K562 (cell line): Measurements from ENCODE around the gene TUBB6. TPM values are rescaled to one million over a fixed set of nuclear protein-coding genes. Genes with fewer than 3 reads are reported as not detected.

Experiments used
- BACH1 ChIP-seq: fragments of 200-800 bp; sonication (Bioruptor generic); IDR thresholded peaks from 2 replicates; pipeline ENCODE4 v1.6.1; 2016; ENCODE audit warnings: missing genetic modification characterization, missing compliant biosample characterization
- KLF1 ChIP-seq: fragments of 450-650 bp; IDR thresholded peaks from 2 replicates; pipeline ENCODE4 v1.6.1; 2016; ENCODE audit warnings: missing genetic modification characterization, missing compliant biosample characterization
- NEUROD1 ChIP-seq: fragments of 150-350 bp; IDR thresholded peaks from 2 replicates; pipeline ENCODE4 v1.6.1; 2014; ENCODE audit warnings: borderline replicate concordance, low read length, low read depth; ENCODE audit not compliant: partially characterized antibody
- POLR3A ChIP-seq: IDR thresholded peaks from 2 replicates; pipeline ENCODE4 v1.6.1; 2011; ENCODE audit warnings: borderline replicate concordance, mild to moderate bottlenecking, moderate library complexity; ENCODE audit not compliant: insufficient read length, insufficient read depth; ENCODE audit errors: extremely low read depth
- SIN3B ChIP-seq: fragments of 450-650 bp; IDR thresholded peaks from 2 replicates; pipeline ENCODE4 v1.6.1; 2017; ENCODE audit warnings: low read depth, mild to moderate bottlenecking, moderate library complexity
- TCF7 ChIP-seq: sonication (generic); IDR thresholded peaks from 2 replicates; pipeline ENCODE4 v1.6.1; 2016; ENCODE audit warnings: antibody characterized with exemption, borderline replicate concordance
- ZNF124 ChIP-seq: sonication (generic); formaldehyde crosslinking; IDR thresholded peaks from 2 replicates; pipeline ENCODE4 v1.8.1; 2022; ENCODE audit warnings: missing genetic modification reagents
- ZNF274 ChIP-seq: IDR thresholded peaks from 2 replicates; pipeline ENCODE4 v1.6.1; 2011; ENCODE audit warnings: low read depth, mild to moderate bottlenecking, low read length, moderate library complexity, borderline replicate concordance
- polyA plus RNA-seq, 8 experiments: library from polyadenylated mRNA; depleted of rRNA in 4 of 8; stranded (reverse) in 5 of 8; unstranded in 3 of 8; fragments of >200 nt; fragmentation: Nextera tagmentation in 2 of 8; fragmentation: Illumina TruSeq in 1 of 8; extraction: Ambion mirVana in 2 of 8; extraction: Trizol in 1 of 8; gene quantifications; 2 replicates each; pipeline versions ENCODE4 v1.2.1 to v1.2.3, GENCODE V29; 2011 to 2014; ENCODE audit warnings: inconsistent platforms in 1 of 8, missing spikeins in 1 of 8
- total RNA-seq, 7 experiments: library from RNA; depleted of rRNA in 6 of 7; stranded (reverse); fragments of >200 nt in 6 of 7; fragmentation: Illumina TruSeq in 2 of 7; extraction: Trizol in 2 of 7; gene quantifications; 2 replicates each; pipeline versions ENCODE4 v1.2.1 to v1.2.3, GENCODE V29; 2011 to 2021; ENCODE audit warnings: low replicate concordance in 1 of 7
- TF ChIP-seq, protein P1 (sequence below), 2 experiments: fragments of 450-650 bp; formaldehyde crosslinking in 1 of 2; IDR thresholded peaks; 2 replicates each; pipeline versions ENCODE4 v1.4.0 to v1.6.1; 2014 to 2020; ENCODE audit warnings: mild to moderate bottlenecking in 2 of 2, borderline replicate concordance in 1 of 2, low read depth in 1 of 2
- TF ChIP-seq, protein P2 (sequence below): fragments of 450-650 bp; formaldehyde crosslinking; conservative IDR thresholded peaks from 2 replicates; pipeline ENCODE4 v1.4.0; 2022; ENCODE audit warnings: mild to moderate bottlenecking, missing genetic modification characterization
- TF ChIP-seq, protein P3 (sequence below): fragments of 200-800 bp; sonication (Bioruptor generic); IDR thresholded peaks from 2 replicates; pipeline ENCODE4 v1.6.1; 2017; ENCODE audit warnings: missing genetic modification characterization, missing compliant biosample characterization
- TF ChIP-seq, protein P4 (sequence below), 2 experiments: fragments of 450-650 bp; conservative IDR thresholded peaks; 2 replicates each; pipeline ENCODE4 v1.6.1; 2017; ENCODE audit warnings: mild to moderate bottlenecking in 2 of 2, moderate library complexity in 2 of 2

The TUBB6 gene
- total and polyA plus RNA-seq, 9 of the 15 experiments (the other 6 are each of a cell fraction or from before 2014, with no cell fraction given), result 43.9 to 404 (median 81.1) TPM

DNA sequence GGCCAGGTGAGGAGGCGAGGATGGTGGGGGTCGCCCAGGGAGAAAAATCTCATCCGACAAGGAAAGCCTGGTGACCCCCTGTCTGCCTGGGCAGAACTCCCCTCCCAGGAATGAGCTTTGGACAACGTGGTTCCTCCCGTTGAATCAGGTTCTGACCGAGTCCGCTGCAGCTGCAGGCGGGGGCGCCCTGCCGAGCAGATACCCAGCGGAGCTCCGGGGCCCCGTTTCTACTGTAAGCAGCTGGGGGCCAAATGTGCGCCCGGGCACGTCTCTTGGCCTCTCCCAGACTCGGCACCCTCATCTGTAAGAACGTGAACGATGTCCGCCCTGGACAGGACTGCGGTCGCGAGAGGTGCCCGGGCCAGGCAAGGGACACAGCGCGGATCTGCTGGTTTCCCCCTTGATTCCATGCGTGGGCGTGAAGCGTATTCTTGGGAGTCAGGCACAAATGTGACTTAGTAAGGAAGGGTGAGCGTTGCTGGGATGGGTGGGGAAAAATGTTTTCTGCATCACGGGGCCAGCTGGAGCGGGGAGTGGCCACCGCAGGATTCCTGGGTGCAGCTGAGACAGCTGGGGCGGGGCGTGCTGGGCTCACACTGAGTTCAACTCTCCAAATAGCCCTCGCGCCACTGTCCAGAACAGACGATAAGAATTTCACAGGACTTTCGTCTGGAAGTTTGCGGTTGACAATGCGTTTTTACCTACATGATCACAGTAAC lies 20.2 kb upstream of the TUBB6 start (continued):
- TF ChIP-seq, protein P1, sequence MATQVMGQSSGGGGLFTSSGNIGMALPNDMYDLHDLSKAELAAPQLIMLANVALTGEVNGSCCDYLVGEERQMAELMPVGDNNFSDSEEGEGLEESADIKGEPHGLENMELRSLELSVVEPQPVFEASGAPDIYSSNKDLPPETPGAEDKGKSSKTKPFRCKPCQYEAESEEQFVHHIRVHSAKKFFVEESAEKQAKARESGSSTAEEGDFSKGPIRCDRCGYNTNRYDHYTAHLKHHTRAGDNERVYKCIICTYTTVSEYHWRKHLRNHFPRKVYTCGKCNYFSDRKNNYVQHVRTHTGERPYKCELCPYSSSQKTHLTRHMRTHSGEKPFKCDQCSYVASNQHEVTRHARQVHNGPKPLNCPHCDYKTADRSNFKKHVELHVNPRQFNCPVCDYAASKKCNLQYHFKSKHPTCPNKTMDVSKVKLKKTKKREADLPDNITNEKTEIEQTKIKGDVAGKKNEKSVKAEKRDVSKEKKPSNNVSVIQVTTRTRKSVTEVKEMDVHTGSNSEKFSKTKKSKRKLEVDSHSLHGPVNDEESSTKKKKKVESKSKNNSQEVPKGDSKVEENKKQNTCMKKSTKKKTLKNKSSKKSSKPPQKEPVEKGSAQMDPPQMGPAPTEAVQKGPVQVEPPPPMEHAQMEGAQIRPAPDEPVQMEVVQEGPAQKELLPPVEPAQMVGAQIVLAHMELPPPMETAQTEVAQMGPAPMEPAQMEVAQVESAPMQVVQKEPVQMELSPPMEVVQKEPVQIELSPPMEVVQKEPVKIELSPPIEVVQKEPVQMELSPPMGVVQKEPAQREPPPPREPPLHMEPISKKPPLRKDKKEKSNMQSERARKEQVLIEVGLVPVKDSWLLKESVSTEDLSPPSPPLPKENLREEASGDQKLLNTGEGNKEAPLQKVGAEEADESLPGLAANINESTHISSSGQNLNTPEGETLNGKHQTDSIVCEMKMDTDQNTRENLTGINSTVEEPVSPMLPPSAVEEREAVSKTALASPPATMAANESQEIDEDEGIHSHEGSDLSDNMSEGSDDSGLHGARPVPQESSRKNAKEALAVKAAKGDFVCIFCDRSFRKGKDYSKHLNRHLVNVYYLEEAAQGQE (IDR thresholded peaks at IDR 0.05; ENCODE audit: borderline replicate concordance), result no peak; the same call in 1 of the 2 replicates
- TF ChIP-seq, protein P1 (CRISPR knock-in tag; IDR thresholded peaks at IDR 0.05; ENCODE audit: low read depth), result no peak
- TF ChIP-seq, protein P2, sequence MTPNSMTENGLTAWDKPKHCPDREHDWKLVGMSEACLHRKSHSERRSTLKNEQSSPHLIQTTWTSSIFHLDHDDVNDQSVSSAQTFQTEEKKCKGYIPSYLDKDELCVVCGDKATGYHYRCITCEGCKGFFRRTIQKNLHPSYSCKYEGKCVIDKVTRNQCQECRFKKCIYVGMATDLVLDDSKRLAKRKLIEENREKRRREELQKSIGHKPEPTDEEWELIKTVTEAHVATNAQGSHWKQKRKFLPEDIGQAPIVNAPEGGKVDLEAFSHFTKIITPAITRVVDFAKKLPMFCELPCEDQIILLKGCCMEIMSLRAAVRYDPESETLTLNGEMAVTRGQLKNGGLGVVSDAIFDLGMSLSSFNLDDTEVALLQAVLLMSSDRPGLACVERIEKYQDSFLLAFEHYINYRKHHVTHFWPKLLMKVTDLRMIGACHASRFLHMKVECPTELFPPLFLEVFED (CRISPR knock-in tag), result no peak
- no peak for TF ChIP-seq ZNF274
- TF ChIP-seq KLF1 (tag), result peak; percentile 70; the same call in 1 of the 2 replicates
- TF ChIP-seq ZNF124, result no peak
- TF ChIP-seq SIN3B, result no peak
- TF ChIP-seq, protein P3, sequence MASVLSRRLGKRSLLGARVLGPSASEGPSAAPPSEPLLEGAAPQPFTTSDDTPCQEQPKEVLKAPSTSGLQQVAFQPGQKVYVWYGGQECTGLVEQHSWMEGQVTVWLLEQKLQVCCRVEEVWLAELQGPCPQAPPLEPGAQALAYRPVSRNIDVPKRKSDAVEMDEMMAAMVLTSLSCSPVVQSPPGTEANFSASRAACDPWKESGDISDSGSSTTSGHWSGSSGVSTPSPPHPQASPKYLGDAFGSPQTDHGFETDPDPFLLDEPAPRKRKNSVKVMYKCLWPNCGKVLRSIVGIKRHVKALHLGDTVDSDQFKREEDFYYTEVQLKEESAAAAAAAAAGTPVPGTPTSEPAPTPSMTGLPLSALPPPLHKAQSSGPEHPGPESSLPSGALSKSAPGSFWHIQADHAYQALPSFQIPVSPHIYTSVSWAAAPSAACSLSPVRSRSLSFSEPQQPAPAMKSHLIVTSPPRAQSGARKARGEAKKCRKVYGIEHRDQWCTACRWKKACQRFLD, result no peak
- peak; percentile 10 for TF ChIP-seq NEUROD1
- TF ChIP-seq TCF7, result no peak
- no peak for TF ChIP-seq POLR3A
- TF ChIP-seq, protein P4, sequence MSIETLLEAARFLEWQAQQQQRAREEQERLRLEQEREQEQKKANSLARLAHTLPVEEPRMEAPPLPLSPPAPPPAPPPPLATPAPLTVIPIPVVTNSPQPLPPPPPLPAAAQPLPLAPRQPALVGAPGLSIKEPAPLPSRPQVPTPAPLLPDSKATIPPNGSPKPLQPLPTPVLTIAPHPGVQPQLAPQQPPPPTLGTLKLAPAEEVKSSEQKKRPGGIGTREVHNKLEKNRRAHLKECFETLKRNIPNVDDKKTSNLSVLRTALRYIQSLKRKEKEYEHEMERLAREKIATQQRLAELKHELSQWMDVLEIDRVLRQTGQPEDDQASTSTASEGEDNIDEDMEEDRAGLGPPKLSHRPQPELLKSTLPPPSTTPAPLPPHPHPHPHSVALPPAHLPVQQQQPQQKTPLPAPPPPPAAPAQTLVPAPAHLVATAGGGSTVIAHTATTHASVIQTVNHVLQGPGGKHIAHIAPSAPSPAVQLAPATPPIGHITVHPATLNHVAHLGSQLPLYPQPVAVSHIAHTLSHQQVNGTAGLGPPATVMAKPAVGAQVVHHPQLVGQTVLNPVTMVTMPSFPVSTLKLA (conservative IDR thresholded peaks at IDR 0.05), result no peak; a peak in 1 of 4 replicates
- no peak for TF ChIP-seq BACH1 (tag)
